GM21528 (cell line): ENCODE data around the gene TFAP2E.

Experiments used
- ATAC-seq: cut with Tn5 transposase; IDR thresholded peaks from one replicate; pipeline ENCODE4 v1.9.1; 2021; ENCODE audit warnings: mild to moderate bottlenecking, moderate library complexity; ENCODE audit not compliant: unreplicated experiment, low FRiP score

Gene TFAP2E

GRCh38 chr1:35591211-35591610 lies 18.1 kb downstream of the TFAP2E start:
- no peak for ATAC-seq

- no peak for ATAC-seq
Observed at GRCh38 chr1:35592991-35593769, 20.1 kb downstream of the TFAP2E start.

GRCh38 chr1:35594005-35594760 lies 21.1 kb downstream of the TFAP2E start:
- ATAC-seq, result no peak

- ATAC-seq, result no peak
Observed at GRCh38 chr1:35595684-35596083, 22.6 kb downstream of the TFAP2E start.

- no peak for ATAC-seq
Observed at GRCh38 chr1:35597870-35598269, 24.8 kb downstream of the TFAP2E start.

- ATAC-seq, result no peak
Observed at GRCh38 chr1:35598895-35599294, 25.8 kb downstream of the TFAP2E start.

GRCh38 chr1:35599411-35599810 lies 26.3 kb downstream of the TFAP2E start:
- ATAC-seq, result no peak

- no peak for ATAC-seq
Observed at GRCh38 chr1:35600593-35600992, 27.5 kb downstream of the TFAP2E start.

GRCh38 chr1:35603468-35603867 lies 30.4 kb downstream of the TFAP2E start:
- no peak for ATAC-seq

GRCh38 chr1:35603941-35604340 lies 30.8 kb downstream of the TFAP2E start:
- no peak for ATAC-seq

GRCh38 chr1:35605071-35605866 lies 32.2 kb downstream of the TFAP2E start:
- ATAC-seq, result no peak

GRCh38 chr1:35605867-35606182 lies 32.7 kb downstream of the TFAP2E start:
- no peak for ATAC-seq

- ATAC-seq, result no peak
Observed at GRCh38 chr1:35611655-35612054, 38.5 kb downstream of the TFAP2E start.

- ATAC-seq, result no peak
Observed at GRCh38 chr1:35615440-35615839, 42.3 kb downstream of the TFAP2E start.

GRCh38 chr1:35619237-35620121 lies 46.4 kb downstream of the TFAP2E start:
- ATAC-seq, result no peak

- ATAC-seq, result no peak
Observed at GRCh38 chr1:35622510-35623178, 49.5 kb downstream of the TFAP2E start.

GRCh38 chr1:35623832-35624231 lies 50.7 kb downstream of the TFAP2E start:
- no peak for ATAC-seq

- ATAC-seq, result no peak
Observed at GRCh38 chr1:35629051-35629450, 55.9 kb downstream of the TFAP2E start.

GRCh38 chr1:35631396-35631795 lies 58.3 kb downstream of the TFAP2E start:
- no peak for ATAC-seq

- no peak for ATAC-seq
Observed at GRCh38 chr1:35633547-35633946, 60.4 kb downstream of the TFAP2E start.
